Measurements from ENCODE around the gene MYL5.

MYL5 gene, protein sequence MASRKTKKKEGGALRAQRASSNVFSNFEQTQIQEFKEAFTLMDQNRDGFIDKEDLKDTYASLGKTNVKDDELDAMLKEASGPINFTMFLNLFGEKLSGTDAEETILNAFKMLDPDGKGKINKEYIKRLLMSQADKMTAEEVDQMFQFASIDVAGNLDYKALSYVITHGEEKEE
- total RNA-seq: 10.4 to 19.0 (median 17.0) reads per million in 3 donors

DNA sequence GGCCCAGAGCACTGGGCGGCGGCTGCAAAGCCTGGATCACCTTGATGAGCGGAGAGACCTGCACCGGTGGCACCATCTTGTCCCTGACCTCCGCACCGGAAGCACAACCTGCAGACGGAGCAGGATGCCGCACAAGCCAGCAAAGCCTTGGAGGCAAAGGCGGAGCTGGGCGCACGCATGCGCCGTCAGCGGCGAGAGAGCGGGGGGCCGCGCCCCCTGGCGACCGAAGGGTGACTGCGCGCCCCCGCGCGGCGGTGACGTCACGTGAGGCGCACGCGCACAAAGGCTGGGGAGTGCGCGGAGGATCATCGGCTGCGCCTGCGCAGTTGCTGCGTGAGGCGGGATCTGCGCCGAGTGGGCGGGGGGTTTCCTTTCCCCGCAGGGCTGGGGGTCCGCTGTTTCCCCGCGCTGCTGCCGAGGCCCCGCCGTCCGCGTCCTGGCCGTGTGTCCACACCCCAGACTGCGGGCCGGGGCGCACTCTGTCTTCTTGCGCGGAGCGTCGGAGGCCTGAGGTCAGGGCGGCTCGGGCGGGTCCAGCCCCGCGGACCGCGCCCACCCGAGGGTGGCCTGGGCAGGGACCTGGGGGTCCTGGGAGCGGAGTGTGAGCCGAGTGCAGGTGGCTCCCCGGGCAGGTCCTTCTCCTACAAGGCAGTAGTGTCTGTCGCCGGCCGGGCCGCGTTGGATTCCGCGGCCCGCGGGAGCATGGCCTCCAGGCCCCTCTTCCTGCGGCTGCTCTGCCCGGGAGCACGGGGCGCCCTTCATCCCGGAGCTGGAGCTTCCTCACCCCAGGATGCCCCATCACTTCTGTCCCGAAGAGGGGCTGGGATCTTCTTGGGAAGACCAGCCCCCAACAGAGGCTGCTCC lies at the start of gene MYL5, which contains the start of gene ATP5ME:
Gene MYL5 (plus strand): TSS at position 371 of the 864 bp plus-strand sequence. CDS start 3,485 bp downstream, outside the sequence.
Gene ATP5ME (minus strand): TSS at position 105 of the 864 bp plus-strand sequence. CDS start 29 bp downstream, at position 76.
- peak; percentile 96 to 97 (median 97) for DNase-seq
- Histone ChIP-seq H3K27ac (ENCODE audit: insufficient read depth, low read length, poor library complexity, severe bottlenecking) (peak within 1 kb of the TSS; percentile 99), H3K9me3 (ENCODE audit: control insufficient read depth, low read length) (no peaks in the 10 kb centered on the region)

GRCh38 chr4:624705-625590 lies 49.4 kb upstream of the MYL5 start, which contains the start of gene PDE6B:
Gene PDE6B (plus strand): TSS chr4:625573. CDS start chr4:625627, 54 bp downstream.
- H3K36me3 ChIP-seq (ENCODE audit: control insufficient read depth, insufficient read depth, low read length): no peaks in the 10 kb centered on the region

More for the DNA sequence above, at the start of gene MYL5, which contains the start of gene ATP5ME:
- H3K36me3 ChIP-seq (ENCODE audit: control insufficient read depth, insufficient read depth, low read length): peaks cover 11% of the 10 kb centered on the region
- H3K4me1 ChIP-seq (ENCODE audit: control insufficient read depth, insufficient read depth, low read length, poor library complexity, severe bottlenecking): peaks cover 17% of the 10 kb centered on the region
- no peaks in the 10 kb centered on the region for H3K27me3 ChIP-seq (replicated peaks; ENCODE audit: control insufficient read depth, insufficient read depth, low read length, poor library complexity, severe bottlenecking)
- peak within 1 kb of the TSS; percentile 97 for H3K4me3 ChIP-seq (ENCODE audit: insufficient read depth, low read depth, low read length, poor library complexity, severe bottlenecking)

GRCh38 chr4:625631-626161 lies 48.6 kb upstream of the MYL5 start:
- H3K27ac ChIP-seq (ENCODE audit: insufficient read depth, low read length, poor library complexity, severe bottlenecking): no peak overlapping the region
- H3K36me3 ChIP-seq (ENCODE audit: control insufficient read depth, insufficient read depth, low read length): no peaks in the 10 kb centered on the region
- no peak for DNase-seq
- H3K27me3 ChIP-seq (replicated peaks; ENCODE audit: control insufficient read depth, insufficient read depth, low read length, poor library complexity, severe bottlenecking): no peaks in the 10 kb centered on the region
- no peaks in the 10 kb centered on the region for H3K9me3 ChIP-seq (ENCODE audit: control insufficient read depth, low read length)
- no peak overlapping the region for H3K4me3 ChIP-seq (ENCODE audit: insufficient read depth, low read depth, low read length, poor library complexity, severe bottlenecking)
- H3K4me1 ChIP-seq (ENCODE audit: control insufficient read depth, insufficient read depth, low read length, poor library complexity, severe bottlenecking): no peaks in the 10 kb centered on the region

More at GRCh38 chr4:624705-625590, 49.4 kb upstream of the MYL5 start, which contains the start of gene PDE6B:
- no peak for DNase-seq
- Histone ChIP-seq H3K27me3 (replicated peaks; ENCODE audit: control insufficient read depth, insufficient read depth, low read length, poor library complexity, severe bottlenecking) (no peaks in the 10 kb centered on the region), H3K4me1 (ENCODE audit: control insufficient read depth, insufficient read depth, low read length, poor library complexity, severe bottlenecking) (no peaks in the 10 kb centered on the region), H3K9me3 (ENCODE audit: control insufficient read depth, low read length) (no peaks in the 10 kb centered on the region), H3K27ac (ENCODE audit: insufficient read depth, low read length, poor library complexity, severe bottlenecking) (no peak within 1 kb of the TSS), H3K4me3 (ENCODE audit: insufficient read depth, low read depth, low read length, poor library complexity, severe bottlenecking) (no peak within 1 kb of the TSS)

- Histone ChIP-seq H3K27me3 (replicated peaks; ENCODE audit: control insufficient read depth, insufficient read depth, low read length, poor library complexity, severe bottlenecking) (no peaks in the 10 kb centered on the region), H3K4me3 (ENCODE audit: insufficient read depth, low read depth, low read length, poor library complexity, severe bottlenecking) (no peak overlapping the region), H3K4me1 (ENCODE audit: control insufficient read depth, insufficient read depth, low read length, poor library complexity, severe bottlenecking) (no peaks in the 10 kb centered on the region), H3K36me3 (ENCODE audit: control insufficient read depth, insufficient read depth, low read length) (no peaks in the 10 kb centered on the region), H3K27ac (ENCODE audit: insufficient read depth, low read length, poor library complexity, severe bottlenecking) (no peak overlapping the region), H3K9me3 (ENCODE audit: control insufficient read depth, low read length) (no peaks in the 10 kb centered on the region)
- no peak for DNase-seq
These were observed 47.9 kb upstream of the MYL5 start for GRCh38 chr4:626201-627091.

DNA sequence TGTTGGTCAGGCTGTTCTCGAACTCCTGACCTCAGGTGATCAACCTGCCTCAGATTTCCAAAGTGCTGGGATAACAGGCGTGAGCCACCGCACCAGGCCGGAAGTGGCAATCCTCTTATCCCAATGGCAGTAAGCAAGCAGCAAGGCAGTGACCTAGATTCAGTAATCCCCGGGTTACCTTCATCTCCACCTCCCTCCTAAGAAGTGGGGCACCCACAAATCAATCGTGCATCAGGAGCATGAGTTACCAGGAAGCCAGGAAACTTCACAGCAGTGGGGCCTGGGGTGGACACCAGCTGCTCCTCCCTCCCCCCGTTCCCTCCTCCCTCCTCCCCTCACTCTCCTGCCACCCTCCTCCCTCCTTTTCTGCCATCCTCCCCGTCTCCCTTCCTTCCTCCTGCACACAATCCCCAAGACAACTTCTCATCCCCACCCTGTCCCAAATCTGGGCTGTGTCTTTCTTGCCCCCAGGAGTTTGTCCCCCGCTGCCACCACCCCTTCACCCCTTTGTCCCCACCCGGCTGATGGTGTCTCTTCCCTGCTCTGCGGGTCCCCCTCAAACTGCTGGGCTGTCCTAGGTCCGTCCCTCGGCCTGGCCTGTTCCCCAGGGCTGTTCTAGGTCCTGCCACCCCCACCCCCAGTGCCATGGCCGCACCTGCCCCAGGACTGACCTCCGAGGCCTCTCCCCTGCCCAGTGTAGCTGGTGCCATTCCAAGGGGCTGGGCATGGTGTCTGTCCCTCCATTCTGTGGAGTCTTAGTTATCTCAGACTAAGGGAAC lies 46.8 kb upstream of the MYL5 start:
- no peaks in the 10 kb centered on the region for H3K9me3 ChIP-seq (ENCODE audit: control insufficient read depth, low read length)

GRCh38 chr4:628311-628741 lies 46.0 kb upstream of the MYL5 start:
- Histone ChIP-seq H3K36me3 (ENCODE audit: control insufficient read depth, insufficient read depth, low read length) (no peaks in the 10 kb centered on the region), H3K4me3 (ENCODE audit: insufficient read depth, low read depth, low read length, poor library complexity, severe bottlenecking) (no peak overlapping the region), H3K27ac (ENCODE audit: insufficient read depth, low read length, poor library complexity, severe bottlenecking) (no peak overlapping the region), H3K9me3 (ENCODE audit: control insufficient read depth, low read length) (no peaks in the 10 kb centered on the region), H3K27me3 (replicated peaks; ENCODE audit: control insufficient read depth, insufficient read depth, low read length, poor library complexity, severe bottlenecking) (no peaks in the 10 kb centered on the region), H3K4me1 (ENCODE audit: control insufficient read depth, insufficient read depth, low read length, poor library complexity, severe bottlenecking) (no peaks in the 10 kb centered on the region)
- no peak for DNase-seq

More for the DNA sequence above, 46.8 kb upstream of the MYL5 start:
- Histone ChIP-seq H3K36me3 (ENCODE audit: control insufficient read depth, insufficient read depth, low read length) (no peaks in the 10 kb centered on the region), H3K4me1 (ENCODE audit: control insufficient read depth, insufficient read depth, low read length, poor library complexity, severe bottlenecking) (no peaks in the 10 kb centered on the region), H3K27ac (ENCODE audit: insufficient read depth, low read length, poor library complexity, severe bottlenecking) (no peak overlapping the region), H3K27me3 (replicated peaks; ENCODE audit: control insufficient read depth, insufficient read depth, low read length, poor library complexity, severe bottlenecking) (no peaks in the 10 kb centered on the region), H3K4me3 (ENCODE audit: insufficient read depth, low read depth, low read length, poor library complexity, severe bottlenecking) (no peak overlapping the region)
- DNase-seq: no peak

GRCh38 chr4:628821-629635 lies 45.3 kb upstream of the MYL5 start:
- no peak for DNase-seq
- H3K4me3 ChIP-seq (ENCODE audit: insufficient read depth, low read depth, low read length, poor library complexity, severe bottlenecking): no peak overlapping the region
- H3K27me3 ChIP-seq (replicated peaks; ENCODE audit: control insufficient read depth, insufficient read depth, low read length, poor library complexity, severe bottlenecking): no peaks in the 10 kb centered on the region
- H3K4me1 ChIP-seq (ENCODE audit: control insufficient read depth, insufficient read depth, low read length, poor library complexity, severe bottlenecking): no peaks in the 10 kb centered on the region
- no peak overlapping the region for H3K27ac ChIP-seq (ENCODE audit: insufficient read depth, low read length, poor library complexity, severe bottlenecking)
- no peaks in the 10 kb centered on the region for H3K9me3 ChIP-seq (ENCODE audit: control insufficient read depth, low read length)
- no peaks in the 10 kb centered on the region for H3K36me3 ChIP-seq (ENCODE audit: control insufficient read depth, insufficient read depth, low read length)

DNA sequence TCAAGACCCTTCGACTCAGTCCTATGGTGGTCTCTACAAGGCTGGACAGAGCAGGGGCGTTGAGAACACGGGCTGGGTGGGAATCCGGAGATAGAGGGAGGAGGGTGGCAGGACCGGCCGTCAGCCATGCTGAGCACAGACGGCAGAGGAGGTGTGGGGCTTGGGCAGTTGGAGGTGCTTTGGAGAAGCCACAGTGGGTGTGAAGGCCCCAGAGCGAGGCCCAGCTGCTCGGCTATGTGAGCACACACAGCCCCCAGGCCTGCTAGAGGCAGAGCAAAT lies 44.8 kb upstream of the MYL5 start:
- Histone ChIP-seq H3K9me3 (ENCODE audit: control insufficient read depth, low read length) (no peaks in the 10 kb centered on the region), H3K27me3 (replicated peaks; ENCODE audit: control insufficient read depth, insufficient read depth, low read length, poor library complexity, severe bottlenecking) (no peaks in the 10 kb centered on the region), H3K27ac (ENCODE audit: insufficient read depth, low read length, poor library complexity, severe bottlenecking) (no peak overlapping the region)

More for the DNA sequence above, 44.8 kb upstream of the MYL5 start:
- no peaks in the 10 kb centered on the region for H3K36me3 ChIP-seq (ENCODE audit: control insufficient read depth, insufficient read depth, low read length)
- no peaks in the 10 kb centered on the region for H3K4me1 ChIP-seq (ENCODE audit: control insufficient read depth, insufficient read depth, low read length, poor library complexity, severe bottlenecking)
- DNase-seq: no peak
- H3K4me3 ChIP-seq (ENCODE audit: insufficient read depth, low read depth, low read length, poor library complexity, severe bottlenecking): no peak overlapping the region

Measured in effector memory CD4-positive, alpha-beta T cell (primary cell).